H1 (cell line): ENCODE measurements around the gene TLR9. TPM values are rescaled to one million over a fixed set of nuclear protein-coding genes. Genes with fewer than 3 reads are reported as not detected.

Source experiments
- CHD1 ChIP-seq: IDR thresholded peaks from 2 replicates; pipeline ENCODE4 v1.6.1; 2012; ENCODE audit warnings: low read depth, low read length, improper control_type of control experiment
- RBBP5 ChIP-seq: IDR thresholded peaks from 2 replicates; pipeline ENCODE4 v1.7.1; 2012; ENCODE audit warnings: low read depth, mild to moderate bottlenecking, inconsistent platforms, low read length, moderate library complexity, borderline replicate concordance
- polyA plus RNA-seq, 7 experiments: library from polyadenylated mRNA; depleted of rRNA in 3 of 7; stranded (reverse) in 5 of 7; unstranded in 2 of 7; fragments of >200 nt in 5 of 7; fragments of 200-250 nt in 2 of 7; gene quantifications; 1 replicate in 5 of 7; 2 replicates in 1 of 7; 4 replicates in 1 of 7; pipeline versions ENCODE4 v1.2.1 to v1.2.3, GENCODE V29; 2011 to 2013; ENCODE audit warnings: missing spikeins in 2 of 7, mixed read lengths in 2 of 7
- total RNA-seq: library from RNA; stranded (reverse); fragmentation: NEBNext Ultra II Directional; extraction: Animal tissue kit (Norgen Biotek cat#: 25700); gene quantifications from 2 replicates; pipeline ENCODE4 v1.2.1, GENCODE V29; 2021
- TF ChIP-seq, protein P1 (sequence below): fragments of 300-600 bp; sonication (generic); IDR thresholded peaks from 2 replicates; pipeline ENCODE4 v1.7.1; 2012; ENCODE audit warnings: low read length, moderate library complexity, mild to moderate bottlenecking, inconsistent platforms; ENCODE audit not compliant: insufficient replicate concordance

Gene TLR9
- total and polyA plus RNA-seq, 2 of the 8 experiments (the other 6 are each of a cell fraction or from before 2014, with no cell fraction given) = 0.05 TPM; not detected in 1

DNA sequence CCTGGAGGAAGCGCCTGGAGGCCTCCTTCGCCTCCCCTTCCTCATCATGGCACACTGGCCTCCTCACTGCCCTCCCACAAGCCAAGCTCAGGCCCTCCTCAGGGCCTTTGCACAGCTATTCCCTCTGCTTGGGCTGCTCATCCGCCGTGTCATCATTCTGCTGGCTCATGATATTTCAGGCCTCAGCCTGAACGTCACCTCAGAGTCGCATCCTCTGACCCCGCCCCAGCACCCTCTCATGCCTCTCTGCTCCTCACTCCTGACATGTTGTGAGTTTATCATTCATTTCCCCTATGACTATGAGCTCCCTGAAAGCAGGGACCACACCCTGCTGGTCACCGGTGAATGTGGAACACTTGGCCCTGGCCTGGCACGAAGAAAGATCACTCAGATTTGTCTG is 50.5 kb downstream of the TLR9 start (continued):
- TF ChIP-seq, protein P1, sequence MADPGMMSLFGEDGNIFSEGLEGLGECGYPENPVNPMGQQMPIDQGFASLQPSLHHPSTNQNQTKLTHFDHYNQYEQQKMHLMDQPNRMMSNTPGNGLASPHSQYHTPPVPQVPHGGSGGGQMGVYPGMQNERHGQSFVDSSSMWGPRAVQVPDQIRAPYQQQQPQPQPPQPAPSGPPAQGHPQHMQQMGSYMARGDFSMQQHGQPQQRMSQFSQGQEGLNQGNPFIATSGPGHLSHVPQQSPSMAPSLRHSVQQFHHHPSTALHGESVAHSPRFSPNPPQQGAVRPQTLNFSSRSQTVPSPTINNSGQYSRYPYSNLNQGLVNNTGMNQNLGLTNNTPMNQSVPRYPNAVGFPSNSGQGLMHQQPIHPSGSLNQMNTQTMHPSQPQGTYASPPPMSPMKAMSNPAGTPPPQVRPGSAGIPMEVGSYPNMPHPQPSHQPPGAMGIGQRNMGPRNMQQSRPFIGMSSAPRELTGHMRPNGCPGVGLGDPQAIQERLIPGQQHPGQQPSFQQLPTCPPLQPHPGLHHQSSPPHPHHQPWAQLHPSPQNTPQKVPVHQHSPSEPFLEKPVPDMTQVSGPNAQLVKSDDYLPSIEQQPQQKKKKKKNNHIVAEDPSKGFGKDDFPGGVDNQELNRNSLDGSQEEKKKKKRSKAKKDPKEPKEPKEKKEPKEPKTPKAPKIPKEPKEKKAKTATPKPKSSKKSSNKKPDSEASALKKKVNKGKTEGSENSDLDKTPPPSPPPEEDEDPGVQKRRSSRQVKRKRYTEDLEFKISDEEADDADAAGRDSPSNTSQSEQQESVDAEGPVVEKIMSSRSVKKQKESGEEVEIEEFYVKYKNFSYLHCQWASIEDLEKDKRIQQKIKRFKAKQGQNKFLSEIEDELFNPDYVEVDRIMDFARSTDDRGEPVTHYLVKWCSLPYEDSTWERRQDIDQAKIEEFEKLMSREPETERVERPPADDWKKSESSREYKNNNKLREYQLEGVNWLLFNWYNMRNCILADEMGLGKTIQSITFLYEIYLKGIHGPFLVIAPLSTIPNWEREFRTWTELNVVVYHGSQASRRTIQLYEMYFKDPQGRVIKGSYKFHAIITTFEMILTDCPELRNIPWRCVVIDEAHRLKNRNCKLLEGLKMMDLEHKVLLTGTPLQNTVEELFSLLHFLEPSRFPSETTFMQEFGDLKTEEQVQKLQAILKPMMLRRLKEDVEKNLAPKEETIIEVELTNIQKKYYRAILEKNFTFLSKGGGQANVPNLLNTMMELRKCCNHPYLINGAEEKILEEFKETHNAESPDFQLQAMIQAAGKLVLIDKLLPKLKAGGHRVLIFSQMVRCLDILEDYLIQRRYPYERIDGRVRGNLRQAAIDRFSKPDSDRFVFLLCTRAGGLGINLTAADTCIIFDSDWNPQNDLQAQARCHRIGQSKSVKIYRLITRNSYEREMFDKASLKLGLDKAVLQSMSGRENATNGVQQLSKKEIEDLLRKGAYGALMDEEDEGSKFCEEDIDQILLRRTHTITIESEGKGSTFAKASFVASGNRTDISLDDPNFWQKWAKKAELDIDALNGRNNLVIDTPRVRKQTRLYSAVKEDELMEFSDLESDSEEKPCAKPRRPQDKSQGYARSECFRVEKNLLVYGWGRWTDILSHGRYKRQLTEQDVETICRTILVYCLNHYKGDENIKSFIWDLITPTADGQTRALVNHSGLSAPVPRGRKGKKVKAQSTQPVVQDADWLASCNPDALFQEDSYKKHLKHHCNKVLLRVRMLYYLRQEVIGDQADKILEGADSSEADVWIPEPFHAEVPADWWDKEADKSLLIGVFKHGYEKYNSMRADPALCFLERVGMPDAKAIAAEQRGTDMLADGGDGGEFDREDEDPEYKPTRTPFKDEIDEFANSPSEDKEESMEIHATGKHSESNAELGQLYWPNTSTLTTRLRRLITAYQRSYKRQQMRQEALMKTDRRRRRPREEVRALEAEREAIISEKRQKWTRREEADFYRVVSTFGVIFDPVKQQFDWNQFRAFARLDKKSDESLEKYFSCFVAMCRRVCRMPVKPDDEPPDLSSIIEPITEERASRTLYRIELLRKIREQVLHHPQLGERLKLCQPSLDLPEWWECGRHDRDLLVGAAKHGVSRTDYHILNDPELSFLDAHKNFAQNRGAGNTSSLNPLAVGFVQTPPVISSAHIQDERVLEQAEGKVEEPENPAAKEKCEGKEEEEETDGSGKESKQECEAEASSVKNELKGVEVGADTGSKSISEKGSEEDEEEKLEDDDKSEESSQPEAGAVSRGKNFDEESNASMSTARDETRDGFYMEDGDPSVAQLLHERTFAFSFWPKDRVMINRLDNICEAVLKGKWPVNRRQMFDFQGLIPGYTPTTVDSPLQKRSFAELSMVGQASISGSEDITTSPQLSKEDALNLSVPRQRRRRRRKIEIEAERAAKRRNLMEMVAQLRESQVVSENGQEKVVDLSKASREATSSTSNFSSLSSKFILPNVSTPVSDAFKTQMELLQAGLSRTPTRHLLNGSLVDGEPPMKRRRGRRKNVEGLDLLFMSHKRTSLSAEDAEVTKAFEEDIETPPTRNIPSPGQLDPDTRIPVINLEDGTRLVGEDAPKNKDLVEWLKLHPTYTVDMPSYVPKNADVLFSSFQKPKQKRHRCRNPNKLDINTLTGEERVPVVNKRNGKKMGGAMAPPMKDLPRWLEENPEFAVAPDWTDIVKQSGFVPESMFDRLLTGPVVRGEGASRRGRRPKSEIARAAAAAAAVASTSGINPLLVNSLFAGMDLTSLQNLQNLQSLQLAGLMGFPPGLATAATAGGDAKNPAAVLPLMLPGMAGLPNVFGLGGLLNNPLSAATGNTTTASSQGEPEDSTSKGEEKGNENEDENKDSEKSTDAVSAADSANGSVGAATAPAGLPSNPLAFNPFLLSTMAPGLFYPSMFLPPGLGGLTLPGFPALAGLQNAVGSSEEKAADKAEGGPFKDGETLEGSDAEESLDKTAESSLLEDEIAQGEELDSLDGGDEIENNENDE = no peak
- TF ChIP-seq RBBP5 (no peak), CHD1 (no peak)
